Measurements from ENCODE around the gene EPS8L3.
"Not testable (repeated sequence)": the region's sequence is repeated elsewhere in the genome, so short reads cannot be mapped to it uniquely, and the experiment has no call there.

The EPS8L3 gene

GRCh38 chr1:109721042-109721441 is 42.7 kb downstream of the EPS8L3 start:
- Histone ChIP-seq H3K9me3 (ENCODE audit: low read length) (no peaks in the 10 kb centered on the region), H3K4me3 (ENCODE audit: low read length) (no peak overlapping the region), H3K27me3 (ENCODE audit: insufficient read depth, low read length) (peaks cover 9% of the 10 kb centered on the region), H3K36me3 (ENCODE audit: insufficient read depth, low read length) (no peaks in the 10 kb centered on the region), H3K4me1 (ENCODE audit: insufficient read depth, low read length) (no peaks in the 10 kb centered on the region), H2AFZ (ENCODE audit: low read depth, low read length) (no peak overlapping the region)

GRCh38 chr1:109719337-109719837 is 44.3 kb downstream of the EPS8L3 start:
- H3K4me1 ChIP-seq (ENCODE audit: insufficient read depth, low read length), result no peaks in the 10 kb centered on the region
- no peak overlapping the region for H3K4me3 ChIP-seq (ENCODE audit: low read length)
- no peaks in the 10 kb centered on the region for H3K36me3 ChIP-seq (ENCODE audit: insufficient read depth, low read length)
- H2AFZ ChIP-seq (ENCODE audit: low read depth, low read length), result no peak overlapping the region
- H3K27me3 ChIP-seq (ENCODE audit: insufficient read depth, low read length), result peaks cover 9% of the 10 kb centered on the region
- H3K9me3 ChIP-seq (ENCODE audit: low read length), result no peaks in the 10 kb centered on the region

DNA sequence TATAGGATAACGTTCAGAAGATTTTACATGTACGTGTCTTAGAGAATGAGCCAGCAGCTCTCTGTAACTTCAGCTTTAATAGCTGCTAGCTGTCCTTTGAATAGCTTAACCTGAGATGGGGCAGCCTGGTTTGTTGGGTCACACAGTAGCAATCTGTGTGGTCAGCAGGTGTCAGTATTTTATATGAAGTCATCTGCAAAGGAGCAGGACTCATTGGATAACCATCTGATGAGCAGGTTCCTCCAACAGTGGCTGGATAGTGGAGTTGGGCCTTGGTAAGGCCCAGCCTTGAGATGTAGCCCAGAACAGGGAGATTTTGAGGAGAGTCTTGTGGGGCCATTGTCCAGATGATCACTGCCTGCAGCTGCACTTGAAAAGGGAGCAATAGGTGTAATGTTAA is 45.2 kb downstream of the EPS8L3 start:
- no peak overlapping the region for H2AFZ ChIP-seq (ENCODE audit: low read depth, low read length)
- no peaks in the 10 kb centered on the region for H3K4me1 ChIP-seq (ENCODE audit: insufficient read depth, low read length)
- H3K9me3 ChIP-seq (ENCODE audit: low read length), result no peaks in the 10 kb centered on the region
- no peak overlapping the region for H3K4me3 ChIP-seq (ENCODE audit: low read length)
- H3K36me3 ChIP-seq (ENCODE audit: insufficient read depth, low read length), result no peaks in the 10 kb centered on the region
- peaks cover 9% of the 10 kb centered on the region for H3K27me3 ChIP-seq (ENCODE audit: insufficient read depth, low read length)

DNA sequence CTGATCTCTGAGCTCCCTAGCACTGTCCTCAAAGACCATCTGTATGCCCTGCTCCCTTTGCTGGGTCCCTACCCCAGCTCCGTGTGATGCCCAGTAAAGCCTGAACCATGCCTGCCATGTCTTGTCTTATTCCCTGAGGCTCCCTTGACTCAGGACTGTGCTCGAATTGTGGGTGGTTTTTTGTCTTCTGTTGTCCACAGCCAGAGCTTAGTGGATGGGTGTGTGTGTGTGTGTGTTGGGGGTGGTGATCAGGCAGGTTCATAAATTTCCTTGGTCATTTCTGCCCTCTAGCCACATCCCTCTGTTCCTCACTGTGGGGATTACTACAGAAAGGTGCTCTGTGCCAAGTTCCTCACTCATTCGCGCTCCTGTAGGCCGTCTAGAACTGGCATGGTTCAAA is 46.0 kb downstream of the EPS8L3 start:
- Histone ChIP-seq H3K4me1 (ENCODE audit: insufficient read depth, low read length) (no peaks in the 10 kb centered on the region), H2AFZ (ENCODE audit: low read depth, low read length) (no peak overlapping the region), H3K27me3 (ENCODE audit: insufficient read depth, low read length) (peaks cover 9% of the 10 kb centered on the region), H3K36me3 (ENCODE audit: insufficient read depth, low read length) (no peaks in the 10 kb centered on the region), H3K4me3 (ENCODE audit: low read length) (no peak overlapping the region), H3K9me3 (ENCODE audit: low read length) (no peaks in the 10 kb centered on the region)

DNA sequence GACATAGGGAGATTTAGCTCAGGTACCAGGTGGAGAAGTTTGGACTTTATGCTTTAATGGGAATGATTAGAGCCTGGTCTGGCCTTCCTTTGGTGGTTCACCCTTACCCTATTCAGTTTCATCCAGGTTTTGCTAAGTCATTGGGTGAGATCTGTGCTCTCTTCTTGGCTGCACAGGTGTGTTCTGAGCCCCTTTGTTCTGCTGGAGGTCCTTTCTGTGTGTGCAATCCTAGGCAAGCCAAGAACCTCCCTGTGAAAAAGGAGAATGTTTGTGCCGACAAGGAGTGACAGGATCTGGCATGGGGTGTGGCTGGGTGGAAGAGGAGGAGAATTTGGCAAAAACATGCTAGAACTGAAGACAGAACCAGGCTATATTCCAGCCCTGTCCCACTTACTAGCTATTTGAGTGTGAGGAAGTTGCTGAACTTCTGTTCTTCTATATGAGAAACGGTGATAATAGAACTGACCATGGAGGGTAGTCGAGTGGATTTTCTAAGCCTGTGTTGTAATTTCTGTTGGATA is 47.1 kb downstream of the EPS8L3 start:
- Histone ChIP-seq H3K9me3 (ENCODE audit: low read length) (no peaks in the 10 kb centered on the region), H3K36me3 (ENCODE audit: insufficient read depth, low read length) (no peaks in the 10 kb centered on the region), H3K4me3 (ENCODE audit: low read length) (no peak overlapping the region), H2AFZ (ENCODE audit: low read depth, low read length) (no peak overlapping the region), H3K4me1 (ENCODE audit: insufficient read depth, low read length) (no peaks in the 10 kb centered on the region), H3K27me3 (ENCODE audit: insufficient read depth, low read length) (peaks cover 9% of the 10 kb centered on the region)

- Histone ChIP-seq H3K9me3 (ENCODE audit: low read length) (no peaks in the 10 kb centered on the region), H3K4me1 (ENCODE audit: insufficient read depth, low read length) (no peaks in the 10 kb centered on the region), H2AFZ (ENCODE audit: low read depth, low read length) (no peak overlapping the region), H3K27me3 (ENCODE audit: insufficient read depth, low read length) (peaks cover 9% of the 10 kb centered on the region), H3K36me3 (ENCODE audit: insufficient read depth, low read length) (no peaks in the 10 kb centered on the region), H3K4me3 (ENCODE audit: low read length) (no peak overlapping the region)
Observed at GRCh38 chr1:109716121-109716520, 47.6 kb downstream of the EPS8L3 start.

DNA sequence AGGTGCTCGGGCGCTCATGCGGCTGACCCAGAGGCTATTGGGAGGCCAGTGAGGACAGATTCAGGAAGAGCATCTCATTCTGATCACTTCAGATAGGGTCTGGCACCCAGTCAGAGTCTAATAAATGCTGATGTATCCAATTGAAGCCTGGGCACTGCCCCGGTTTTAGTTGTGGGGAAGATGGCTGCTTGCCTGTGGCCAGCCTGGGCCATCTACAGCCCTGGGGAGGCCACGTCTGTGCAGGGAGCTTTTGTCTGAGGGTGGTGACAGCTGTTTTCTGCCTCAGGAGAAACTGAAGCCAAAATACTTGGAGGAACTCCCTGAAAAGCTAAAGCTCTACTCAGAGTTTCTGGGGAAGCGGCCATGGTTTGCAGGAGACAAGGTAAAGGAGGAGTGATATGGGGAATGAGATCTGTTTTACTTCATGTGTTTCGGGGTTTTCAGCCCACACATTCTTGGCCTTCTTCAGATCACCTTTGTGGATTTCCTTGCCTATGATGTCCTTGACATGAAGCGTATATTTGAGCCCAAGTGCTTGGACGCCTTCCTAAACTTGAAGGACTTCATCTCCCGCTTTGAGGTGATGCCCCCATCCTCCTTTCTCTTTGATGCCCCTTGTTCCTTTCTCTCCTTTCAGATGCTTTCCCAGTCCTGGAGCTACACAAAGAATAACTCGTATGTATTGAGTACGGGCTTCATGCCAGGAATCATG is 48.9 kb downstream of the EPS8L3 start:
- Histone ChIP-seq H3K36me3 (ENCODE audit: insufficient read depth, low read length) (no peaks in the 10 kb centered on the region), H3K4me3 (ENCODE audit: low read length) (no peak overlapping the region), H3K27me3 (ENCODE audit: insufficient read depth, low read length) (peaks cover 9% of the 10 kb centered on the region), H2AFZ (ENCODE audit: low read depth, low read length) (no peak overlapping the region), H3K4me1 (ENCODE audit: insufficient read depth, low read length) (no peaks in the 10 kb centered on the region), H3K9me3 (ENCODE audit: low read length) (no peaks in the 10 kb centered on the region)

DNA sequence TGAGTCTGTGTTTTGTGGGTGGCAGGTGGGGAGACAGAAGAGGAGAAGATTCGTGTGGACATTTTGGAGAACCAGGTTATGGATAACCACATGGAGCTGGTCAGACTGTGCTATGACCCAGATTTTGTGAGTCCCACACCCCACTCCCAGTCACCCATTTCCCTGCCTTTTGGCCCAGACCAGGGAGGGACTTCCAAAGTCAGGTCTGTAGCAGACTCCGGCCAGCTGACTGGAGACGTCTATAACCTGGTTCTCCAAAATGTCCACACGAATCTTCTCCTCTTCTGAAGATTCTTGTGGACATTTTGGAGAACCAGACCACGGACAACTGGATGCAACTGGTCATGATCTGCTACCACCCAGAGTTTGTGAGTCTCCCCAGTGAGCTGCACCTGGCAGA is 50.1 kb downstream of the EPS8L3 start:
- H2AFZ ChIP-seq (ENCODE audit: low read depth, low read length), result no peak overlapping the region
- peaks cover 9% of the 10 kb centered on the region for H3K27me3 ChIP-seq (ENCODE audit: insufficient read depth, low read length)
- H3K36me3 ChIP-seq (ENCODE audit: insufficient read depth, low read length), result no peaks in the 10 kb centered on the region
- no peak overlapping the region for H3K4me3 ChIP-seq (ENCODE audit: low read length)
- no peaks in the 10 kb centered on the region for H3K9me3 ChIP-seq (ENCODE audit: low read length)
- H3K4me1 ChIP-seq (ENCODE audit: insufficient read depth, low read length), result no peaks in the 10 kb centered on the region

GRCh38 chr1:109712321-109712864 is 51.3 kb downstream of the EPS8L3 start:
- no peaks in the 10 kb centered on the region for H3K4me1 ChIP-seq (ENCODE audit: insufficient read depth, low read length)
- no peaks in the 10 kb centered on the region for H3K9me3 ChIP-seq (ENCODE audit: low read length)
- H3K27me3 ChIP-seq (ENCODE audit: insufficient read depth, low read length), result peaks cover 5% of the 10 kb centered on the region
- no peaks in the 10 kb centered on the region for H3K36me3 ChIP-seq (ENCODE audit: insufficient read depth, low read length)
- H2AFZ ChIP-seq (ENCODE audit: low read depth, low read length), result no peak overlapping the region
- H3K4me3 ChIP-seq (ENCODE audit: low read length), result no peak overlapping the region

- H3K4me1 ChIP-seq (ENCODE audit: insufficient read depth, low read length); H3K27me3 ChIP-seq (ENCODE audit: insufficient read depth, low read length); H3K36me3 ChIP-seq (ENCODE audit: insufficient read depth, low read length); H3K4me3 ChIP-seq (ENCODE audit: low read length); H3K9me3 ChIP-seq (ENCODE audit: low read length); H2AFZ ChIP-seq (ENCODE audit: low read depth, low read length): not testable (repeated sequence)
Observed at GRCh38 chr1:109711593-109712320, 52.0 kb downstream of the EPS8L3 start, which contains the start of gene GSTM5. TSS of gene GSTM5 (plus strand) at chr1:109712251. CDS start at chr1:109712313, 62 bp downstream.

- H3K4me1 ChIP-seq (ENCODE audit: insufficient read depth, low read length); H3K9me3 ChIP-seq (ENCODE audit: low read length); H3K4me3 ChIP-seq (ENCODE audit: low read length); H2AFZ ChIP-seq (ENCODE audit: low read depth, low read length); H3K27me3 ChIP-seq (ENCODE audit: insufficient read depth, low read length); H3K36me3 ChIP-seq (ENCODE audit: insufficient read depth, low read length): not testable (repeated sequence)
Observed at GRCh38 chr1:109709822-109710221, 53.9 kb downstream of the EPS8L3 start.

DNA sequence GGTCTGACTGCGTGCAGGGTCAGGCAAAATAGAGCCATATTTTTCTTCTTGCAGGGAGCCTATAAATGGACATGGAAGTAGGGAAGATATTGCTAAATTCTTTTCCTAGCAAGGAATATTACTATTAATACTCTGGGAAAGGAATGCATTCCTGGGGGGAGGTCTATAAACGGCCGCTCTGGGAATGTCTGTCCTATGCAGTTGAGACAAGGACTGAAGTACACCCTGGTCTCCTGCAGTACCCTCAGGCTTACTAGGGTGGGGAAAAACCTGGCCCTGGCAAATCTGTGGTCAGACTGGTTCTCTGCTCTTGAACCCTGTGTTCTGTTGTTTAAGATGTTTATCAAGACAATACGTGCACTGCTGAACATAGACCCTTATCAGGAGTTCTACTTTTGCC is 54.8 kb downstream of the EPS8L3 start:
- H3K4me1 ChIP-seq (ENCODE audit: insufficient read depth, low read length); H3K27me3 ChIP-seq (ENCODE audit: insufficient read depth, low read length); H2AFZ ChIP-seq (ENCODE audit: low read depth, low read length); H3K36me3 ChIP-seq (ENCODE audit: insufficient read depth, low read length); H3K9me3 ChIP-seq (ENCODE audit: low read length); H3K4me3 ChIP-seq (ENCODE audit: low read length): not testable (repeated sequence)

GRCh38 chr1:109705411-109705810 is 58.3 kb downstream of the EPS8L3 start:
- Histone ChIP-seq H3K36me3 (ENCODE audit: insufficient read depth, low read length) (no peaks in the 10 kb centered on the region), H3K4me3 (ENCODE audit: low read length) (no peak overlapping the region), H2AFZ (ENCODE audit: low read depth, low read length) (no peak overlapping the region), H3K9me3 (ENCODE audit: low read length) (no peaks in the 10 kb centered on the region), H3K4me1 (ENCODE audit: insufficient read depth, low read length) (no peaks in the 10 kb centered on the region), H3K27me3 (ENCODE audit: insufficient read depth, low read length) (no peaks in the 10 kb centered on the region)
